GM03348 (cell line): ENCODE measurements around the gene PLD4.
"Not testable (repeated sequence)": the region's sequence is repeated elsewhere in the genome, so short reads cannot be mapped to it uniquely, and the experiment has no call there.

ENCODE experiments used
- DNase-seq: peaks from one replicate; pipeline ENCODE4 v3.0.0; 2012; ENCODE audit warnings: low spot score

Gene PLD4

DNA sequence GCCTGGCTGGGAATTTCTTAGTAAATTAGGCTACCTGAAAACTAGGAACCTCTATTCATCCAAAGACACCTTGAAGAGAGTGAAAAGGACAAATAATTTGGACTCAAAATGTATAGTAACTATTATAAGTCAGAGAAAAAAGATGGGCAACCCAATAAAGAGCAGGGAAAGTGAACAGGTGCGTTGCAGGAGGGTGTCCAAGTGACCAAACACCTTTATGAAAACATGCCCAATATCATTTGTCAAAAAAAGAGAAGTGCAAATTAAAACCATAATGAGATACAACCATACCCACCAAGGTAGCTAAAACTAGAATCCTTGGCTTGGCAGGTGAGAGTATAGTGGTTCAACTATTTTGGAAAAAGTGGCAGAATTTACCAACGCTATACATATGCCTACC is 24.9 kb upstream of the PLD4 start:
- no peak for DNase-seq

GRCh38 chr14:104900639-104901512 is 23.8 kb upstream of the PLD4 start:
- no peak for DNase-seq

DNA sequence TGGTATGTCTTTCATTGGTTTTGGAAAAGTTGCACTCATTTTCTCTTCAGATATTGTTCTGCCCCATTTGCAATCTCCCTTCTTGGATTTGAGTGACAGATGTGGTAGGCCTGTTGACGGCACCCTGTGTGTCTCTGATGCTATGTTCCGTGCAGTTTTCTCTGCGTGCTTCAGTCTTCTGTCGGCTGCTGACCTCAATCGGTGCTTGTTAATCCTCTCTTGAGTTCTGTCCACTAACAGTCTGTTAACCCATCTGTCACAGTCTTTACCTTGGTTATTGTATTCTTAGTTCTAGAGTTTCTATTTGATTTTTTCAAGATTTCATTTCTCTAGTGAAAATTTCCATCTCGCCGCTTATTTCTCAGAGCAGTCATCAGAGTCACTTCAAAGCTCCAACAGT is 20.7 kb upstream of the PLD4 start:
- no peak for DNase-seq

- not testable (repeated sequence) for DNase-seq
Measured at GRCh38 chr14:104904650-104905578, 19.8 kb upstream of the PLD4 start.

DNA sequence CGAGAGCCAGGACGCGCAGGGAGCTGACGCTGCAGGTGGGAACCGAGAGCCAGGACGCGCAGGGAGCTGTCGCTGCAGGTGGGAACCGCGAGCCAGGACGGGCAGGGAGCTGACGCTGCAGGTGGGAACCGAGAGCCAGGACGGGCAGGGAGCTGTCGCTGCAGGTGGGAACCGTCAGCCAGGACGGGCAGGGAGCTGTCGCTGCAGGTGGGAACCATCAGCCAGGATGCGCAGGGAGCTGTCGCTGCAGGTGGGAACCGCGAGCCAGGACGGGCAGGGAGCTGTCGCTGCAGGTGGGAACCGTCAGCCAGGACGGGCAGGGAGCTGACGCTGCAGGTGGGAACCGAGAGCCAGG is 19.1 kb upstream of the PLD4 start:
- not testable (repeated sequence) for DNase-seq

GRCh38 chr14:104908303-104908702 is 16.4 kb upstream of the PLD4 start:
- DNase-seq = no peak

GRCh38 chr14:104912053-104912452 is 12.6 kb upstream of the PLD4 start:
- no peak for DNase-seq

DNA sequence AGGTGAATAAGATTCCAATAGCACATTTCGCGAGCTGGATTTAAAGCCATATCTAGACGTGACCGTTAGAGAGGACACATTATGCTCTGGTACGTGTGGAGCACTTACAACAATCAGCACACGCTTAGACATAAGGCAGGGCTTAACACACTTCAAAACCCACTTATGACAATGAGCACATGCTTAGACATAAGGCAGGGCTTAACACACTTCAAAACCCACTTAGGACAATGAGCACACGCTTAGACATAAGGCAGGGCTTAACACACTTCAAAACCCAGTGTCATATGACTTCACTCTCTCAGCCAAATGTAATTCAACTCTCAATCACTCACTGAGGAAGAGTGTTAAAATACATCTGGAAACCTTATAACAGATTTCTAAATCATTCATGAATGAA is 11.2 kb upstream of the PLD4 start:
- DNase-seq = no peak

DNA sequence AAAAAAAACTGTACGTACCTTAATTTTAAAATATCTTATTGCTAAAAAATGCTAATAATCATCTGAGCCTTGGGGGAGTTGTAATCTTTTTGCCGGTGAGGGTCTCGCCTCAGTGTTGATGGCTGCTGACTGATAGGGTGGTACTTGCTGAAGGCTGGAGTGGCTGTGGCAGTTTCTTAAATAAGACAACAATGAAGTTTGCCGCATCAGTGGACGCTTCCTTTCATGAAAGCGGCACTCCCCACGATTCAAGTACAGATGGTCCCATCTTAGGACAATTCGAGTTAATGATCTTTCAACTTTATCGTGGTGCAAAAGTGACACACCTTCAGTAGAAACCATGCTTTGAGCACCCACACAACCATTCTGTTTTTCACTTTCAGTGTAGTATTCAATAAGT is 7.6 kb upstream of the PLD4 start:
- DNase-seq = no peak

DNA sequence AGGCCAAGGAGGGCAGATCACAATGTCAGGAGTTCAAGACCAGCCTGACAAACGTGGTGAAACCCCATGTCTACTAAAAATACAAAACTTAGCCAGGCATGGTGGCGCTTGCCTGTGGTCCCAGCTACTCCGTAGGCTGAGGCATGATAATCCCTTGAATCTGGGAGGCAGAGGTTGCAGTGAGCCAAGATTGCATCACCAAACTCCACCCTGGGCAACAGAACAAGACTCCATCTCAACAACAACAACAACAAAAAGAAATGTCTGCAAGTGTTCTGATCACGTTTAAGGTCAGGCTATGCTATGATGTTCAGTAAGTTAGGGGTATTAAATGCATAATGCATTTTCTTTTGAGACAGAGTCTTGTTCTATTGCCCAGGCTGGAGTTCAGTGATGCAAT is 6.7 kb upstream of the PLD4 start:
- DNase-seq = no peak

DNA sequence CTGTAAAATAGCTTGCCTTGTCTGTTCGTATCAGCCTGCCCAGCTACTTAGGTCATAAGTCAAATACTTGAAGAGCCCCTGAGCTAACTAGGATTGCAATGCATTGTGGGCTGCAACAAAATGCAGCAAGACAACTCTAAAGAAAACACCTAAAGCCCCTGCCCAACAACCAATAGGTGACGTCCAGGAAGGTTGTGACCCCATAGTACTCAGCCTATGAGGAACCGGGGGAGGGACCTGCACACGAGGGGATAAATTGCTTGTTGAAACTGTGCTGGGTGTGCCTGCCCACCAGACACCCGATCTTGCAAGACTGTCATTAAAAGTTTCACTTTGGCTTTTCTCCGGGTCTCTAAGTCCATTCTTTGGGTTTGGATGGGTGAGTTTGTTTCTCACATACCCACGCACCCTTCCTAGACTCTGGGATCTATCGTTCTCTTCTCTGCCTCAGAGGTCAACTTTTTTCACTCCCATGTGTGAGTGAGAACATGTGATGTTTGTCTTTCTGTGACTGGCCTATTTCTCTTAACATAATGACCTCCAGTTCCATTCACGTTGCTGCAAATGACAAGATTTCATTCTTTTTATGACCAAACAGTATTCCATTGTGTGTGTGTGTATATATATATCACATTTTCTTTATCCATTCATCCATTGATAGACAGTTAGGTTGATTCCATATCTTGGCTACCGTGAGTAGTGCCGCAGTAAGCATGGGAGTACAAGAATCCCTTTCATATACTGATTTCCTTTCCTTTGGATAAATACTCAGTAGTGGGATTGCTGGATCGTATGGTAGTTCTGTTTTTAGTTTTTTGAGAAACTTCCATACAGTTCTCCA is 5.3 kb upstream of the PLD4 start:
- DNase-seq = not testable (repeated sequence)

GRCh38 chr14:104919993-104920315 is 4.7 kb upstream of the PLD4 start:
- DNase-seq = no peak

DNA sequence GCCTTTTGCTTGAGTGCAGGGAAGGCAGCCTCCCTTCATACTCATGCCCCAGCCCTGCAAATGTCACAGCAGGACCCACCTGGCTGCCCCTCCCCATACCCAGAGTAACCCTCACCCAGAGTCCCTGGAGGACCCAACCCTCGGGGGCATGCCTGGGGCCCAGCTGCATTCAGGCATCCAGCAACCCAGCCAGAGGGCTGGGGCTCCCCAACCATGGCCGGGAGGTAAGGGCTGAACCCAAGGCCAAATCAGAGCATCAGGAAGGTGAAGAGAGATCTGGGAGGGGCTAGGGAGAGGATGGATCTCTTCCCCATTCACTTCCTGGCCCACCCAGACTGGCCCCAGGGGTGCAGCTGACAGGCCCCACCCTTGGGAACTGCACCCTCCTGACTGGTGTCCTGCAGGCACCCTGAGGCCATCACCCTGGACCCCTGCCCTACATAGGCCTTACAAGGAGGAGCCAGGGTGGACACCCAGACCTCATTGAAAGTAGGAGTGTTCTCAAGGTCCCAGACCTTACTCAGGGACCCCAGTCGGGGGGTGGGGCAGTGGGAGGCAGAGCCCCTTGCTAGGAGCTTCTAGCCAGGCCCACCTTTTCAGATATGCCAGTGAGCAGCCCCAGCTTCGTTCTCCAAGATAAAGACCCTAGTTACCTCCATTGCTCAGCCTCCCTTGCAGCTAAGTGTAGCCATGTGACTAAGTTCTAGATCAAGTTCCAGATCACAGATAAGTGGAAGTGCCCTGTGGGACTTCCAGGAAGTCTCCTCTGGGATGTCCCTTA is 849 bp upstream of the PLD4 start:
- no peak for DNase-seq

- DNase-seq = no peak
Measured at GRCh38 chr14:104925214-104925854, 655 bp downstream of the PLD4 start.

DNA sequence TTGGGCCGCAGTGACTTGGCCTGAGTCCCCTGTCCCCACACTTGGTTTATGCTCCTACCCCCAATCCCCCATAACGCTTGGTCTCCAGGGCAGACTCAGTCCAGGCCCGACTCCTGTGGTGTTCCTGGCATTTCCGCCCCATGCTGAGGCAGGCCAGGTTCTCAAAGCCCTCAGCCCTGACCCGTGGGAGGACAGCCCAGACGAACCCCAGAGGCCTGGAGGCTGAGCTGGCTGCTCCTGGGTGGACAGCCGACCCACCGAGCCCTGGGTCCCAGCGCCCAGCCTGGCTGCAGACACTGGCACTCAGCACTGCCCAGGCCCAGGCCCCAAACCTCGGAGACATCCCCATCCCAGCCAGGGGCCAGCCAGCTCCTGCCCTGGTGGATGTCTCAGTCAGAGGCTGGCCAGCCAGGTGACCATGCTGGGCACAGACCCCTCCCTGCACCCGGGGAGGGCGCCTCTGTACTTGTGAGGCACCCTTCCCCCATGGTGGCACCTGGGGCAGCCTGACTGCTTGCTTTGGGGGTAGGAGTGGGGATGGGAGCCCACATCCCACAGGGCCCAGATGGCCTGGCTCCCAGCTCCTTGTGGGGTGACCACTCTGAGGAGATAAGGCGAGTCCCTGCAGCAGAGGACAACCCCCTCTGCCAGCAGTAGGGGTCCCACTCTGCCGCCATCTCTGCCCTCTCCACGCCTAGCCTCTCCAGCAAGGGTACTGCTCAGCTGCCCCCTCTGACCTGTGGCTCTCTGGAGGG is 1.4 kb downstream of the PLD4 start:
- DNase-seq = no peak

GRCh38 chr14:104926619-104927431 is 2.1 kb downstream of the PLD4 start:
- no peak for DNase-seq

- DNase-seq = no peak
Measured at GRCh38 chr14:104927432-104927816, 2.7 kb downstream of the PLD4 start.

GRCh38 chr14:104927901-104928300 is 3.2 kb downstream of the PLD4 start:
- DNase-seq = no peak

DNA sequence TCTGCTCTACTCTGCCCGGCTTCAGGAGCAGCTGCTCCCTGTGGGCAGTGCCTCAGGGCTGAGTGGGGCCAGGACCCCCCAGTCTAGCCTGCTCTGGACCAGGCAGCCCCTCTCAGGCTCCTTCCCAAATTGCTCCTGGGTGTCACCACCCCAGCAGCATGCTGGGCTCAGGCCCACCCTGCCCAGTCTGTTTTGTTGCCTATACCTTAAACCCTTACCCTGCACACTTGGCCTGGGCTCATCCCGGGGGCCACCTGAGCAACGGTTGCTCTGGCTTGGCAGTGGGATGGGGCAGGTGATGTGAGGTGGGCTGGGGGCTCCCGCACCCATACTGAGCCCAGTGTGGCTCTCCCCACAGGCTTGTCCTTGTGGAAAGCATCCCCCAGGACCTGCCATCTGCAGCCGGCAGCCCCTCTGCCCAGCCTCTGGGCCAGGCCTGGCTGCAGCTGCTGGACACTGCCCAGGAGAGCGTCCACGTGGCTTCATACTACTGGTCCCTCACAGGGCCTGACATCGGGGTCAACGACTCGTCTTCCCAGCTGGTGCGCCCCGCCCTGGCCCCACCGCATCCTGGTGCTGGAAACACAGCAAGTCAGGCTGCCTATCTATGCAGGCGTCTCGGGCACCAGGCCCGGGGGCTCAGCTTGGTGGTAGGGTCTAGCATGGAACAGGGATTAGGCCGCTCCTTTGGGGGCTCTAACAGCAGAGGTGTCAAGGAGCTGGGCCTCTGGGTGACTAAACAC is 3.9 kb downstream of the PLD4 start:
- DNase-seq = no peak
